SJCRH30 (cell line): Measurements from ENCODE around the gene RGPD3. TPM values are rescaled to one million over a fixed set of nuclear protein-coding genes. Genes with fewer than 3 reads are reported as not detected.
"Not testable (repeated sequence)": the region's sequence is repeated elsewhere in the genome, so short reads cannot be mapped to it uniquely, and the experiment has no call there.

Experiments used
- DNase-seq, 2 experiments: peaks; one replicate each; pipeline ENCODE4 v3.0.0-alpha.2; 2015 to 2020
- H3K27ac ChIP-seq: fragments of 250-450 bp; sonication (Bioruptor Pico); 2 replicates; pipeline ENCODE4 v1.5.1; 2020; ENCODE audit warnings: mild to moderate bottlenecking, moderate library complexity
- H3K27me3 ChIP-seq: fragments of 250-450 bp; sonication (Bioruptor Pico); 2 replicates; pipeline ENCODE4 v1.5.1; 2020; ENCODE audit warnings: mild to moderate bottlenecking, moderate library complexity
- H3K36me3 ChIP-seq: fragments of 250-450 bp; sonication (Bioruptor Pico); 2 replicates; pipeline ENCODE4 v1.5.1; 2020; ENCODE audit warnings: mild to moderate bottlenecking, moderate library complexity
- H3K4me1 ChIP-seq: fragments of 250-450 bp; sonication (Bioruptor Pico); 2 replicates; pipeline ENCODE4 v1.5.1; 2020; ENCODE audit warnings: mild to moderate bottlenecking, moderate library complexity
- H3K4me3 ChIP-seq: fragments of 250-450 bp; sonication (Bioruptor Pico); 2 replicates; pipeline ENCODE4 v1.5.1; 2020; ENCODE audit warnings: mild to moderate bottlenecking, moderate library complexity
- H3K9me3 ChIP-seq: fragments of 250-450 bp; sonication (Bioruptor Pico); replicated peaks from 2 replicates; pipeline ENCODE4 v1.5.1; 2020; ENCODE audit warnings: mild to moderate bottlenecking, moderate library complexity
- total RNA-seq: library from RNA; depleted of rRNA; stranded (reverse); fragments of >200 nt; shearing (Covaris generic); gene quantifications from 2 replicates; pipeline ENCODE4 v1.2.3, GENCODE V29; 2014; rRNA removed

Gene RGPD3
- total RNA-seq = not detected in 2 replicates

GRCh38 chr2:106468107-106468506 is at the start of gene RGPD3:
Gene RGPD3, minus strand, starts transcription at chr2:106468413. Its CDS starts 125 bp downstream, at chr2:106468288.
- H3K9me3 ChIP-seq, DNase-seq, H3K4me1 ChIP-seq, H3K27me3 ChIP-seq, H3K36me3 ChIP-seq, H3K4me3 ChIP-seq, H3K27ac ChIP-seq: not testable (repeated sequence)

- Histone ChIP-seq H3K9me3 (no peaks in the 10 kb centered on the region), H3K4me3 (no peak overlapping the region), H3K27ac (no peak overlapping the region), H3K27me3 (no peaks in the 10 kb centered on the region), H3K4me1 (no peaks in the 10 kb centered on the region), H3K36me3 (no peaks in the 10 kb centered on the region)
- no peak for DNase-seq
Observed at GRCh38 chr2:106517329-106517728, 49.1 kb upstream of the RGPD3 start.

GRCh38 chr2:106516864-106517263 is 48.7 kb upstream of the RGPD3 start:
- Histone ChIP-seq H3K4me1 (no peaks in the 10 kb centered on the region), H3K27me3 (no peaks in the 10 kb centered on the region), H3K27ac (no peak overlapping the region), H3K36me3 (no peaks in the 10 kb centered on the region), H3K4me3 (no peak overlapping the region), H3K9me3 (no peaks in the 10 kb centered on the region)
- no peak for DNase-seq

- H3K27me3 ChIP-seq = no peaks in the 10 kb centered on the region
- H3K27ac ChIP-seq = no peak overlapping the region
- no peaks in the 10 kb centered on the region for H3K36me3 ChIP-seq
- no peak overlapping the region for H3K4me3 ChIP-seq
- no peaks in the 10 kb centered on the region for H3K9me3 ChIP-seq
- no peaks in the 10 kb centered on the region for H3K4me1 ChIP-seq
- no peak for DNase-seq
Observed at GRCh38 chr2:106516436-106516835, 48.2 kb upstream of the RGPD3 start.

- not testable (repeated sequence) for H3K36me3 ChIP-seq, H3K4me1 ChIP-seq, DNase-seq, H3K27ac ChIP-seq, H3K27me3 ChIP-seq, H3K9me3 ChIP-seq, H3K4me3 ChIP-seq
Observed at GRCh38 chr2:106514827-106515226, 46.6 kb upstream of the RGPD3 start.

- H3K27me3 ChIP-seq, H3K4me3 ChIP-seq, H3K36me3 ChIP-seq, H3K27ac ChIP-seq, H3K4me1 ChIP-seq, DNase-seq, H3K9me3 ChIP-seq: not testable (repeated sequence)
Observed at GRCh38 chr2:106513391-106513790, 45.2 kb upstream of the RGPD3 start.

GRCh38 chr2:106511934-106512333 is 43.7 kb upstream of the RGPD3 start:
- not testable (repeated sequence) for DNase-seq, H3K36me3 ChIP-seq, H3K9me3 ChIP-seq, H3K27me3 ChIP-seq, H3K4me1 ChIP-seq, H3K27ac ChIP-seq, H3K4me3 ChIP-seq

GRCh38 chr2:106511476-106511901 is 43.3 kb upstream of the RGPD3 start:
- not testable (repeated sequence) for H3K9me3 ChIP-seq, H3K27me3 ChIP-seq, H3K36me3 ChIP-seq, H3K27ac ChIP-seq, H3K4me3 ChIP-seq, DNase-seq, H3K4me1 ChIP-seq

GRCh38 chr2:106510791-106511190 is 42.6 kb upstream of the RGPD3 start:
- H3K9me3 ChIP-seq, DNase-seq, H3K27me3 ChIP-seq, H3K36me3 ChIP-seq, H3K27ac ChIP-seq, H3K4me1 ChIP-seq, H3K4me3 ChIP-seq: not testable (repeated sequence)

- H3K4me3 ChIP-seq, H3K4me1 ChIP-seq, H3K27ac ChIP-seq, H3K9me3 ChIP-seq, H3K36me3 ChIP-seq, H3K27me3 ChIP-seq: not testable (repeated sequence)
- peak in 1 of 2 experiments; percentile 10 for DNase-seq
Observed at GRCh38 chr2:106509374-106509770, 41.2 kb upstream of the RGPD3 start.

- not testable (repeated sequence) for H3K27ac ChIP-seq, H3K9me3 ChIP-seq, DNase-seq, H3K4me1 ChIP-seq, H3K27me3 ChIP-seq, H3K36me3 ChIP-seq, H3K4me3 ChIP-seq
Observed at GRCh38 chr2:106508660-106509373, 40.6 kb upstream of the RGPD3 start.

GRCh38 chr2:106506002-106506687 is 37.9 kb upstream of the RGPD3 start:
- not testable (repeated sequence) for H3K36me3 ChIP-seq, H3K27ac ChIP-seq, H3K4me3 ChIP-seq, DNase-seq, H3K27me3 ChIP-seq, H3K9me3 ChIP-seq, H3K4me1 ChIP-seq

- H3K4me3 ChIP-seq, DNase-seq, H3K27me3 ChIP-seq, H3K27ac ChIP-seq, H3K36me3 ChIP-seq, H3K4me1 ChIP-seq, H3K9me3 ChIP-seq: not testable (repeated sequence)
Observed at GRCh38 chr2:106504787-106505186, 36.6 kb upstream of the RGPD3 start.

GRCh38 chr2:106504192-106504591 is 36.0 kb upstream of the RGPD3 start:
- H3K27ac ChIP-seq, H3K4me3 ChIP-seq, DNase-seq, H3K4me1 ChIP-seq, H3K27me3 ChIP-seq, H3K36me3 ChIP-seq, H3K9me3 ChIP-seq: not testable (repeated sequence)

GRCh38 chr2:106502351-106502750 is 34.1 kb upstream of the RGPD3 start:
- H3K27me3 ChIP-seq, H3K4me3 ChIP-seq, H3K9me3 ChIP-seq, DNase-seq, H3K4me1 ChIP-seq, H3K27ac ChIP-seq, H3K36me3 ChIP-seq: not testable (repeated sequence)

GRCh38 chr2:106500350-106500749 is 32.1 kb upstream of the RGPD3 start:
- not testable (repeated sequence) for H3K36me3 ChIP-seq, H3K4me3 ChIP-seq, H3K27ac ChIP-seq, H3K9me3 ChIP-seq, DNase-seq, H3K4me1 ChIP-seq, H3K27me3 ChIP-seq
